Esophagus squamous epithelium (tissue), 4 donors: ENCODE data around the gene MTRF1L.

Experiments
- POLR2A ChIP-seq, 4 donors: fragments of 450-650 bp; IDR thresholded peaks; one replicate each; pipeline ENCODE4 v1.6.1; 2017; ENCODE audit warnings: antibody characterized with exemption in 4 of 4, mild to moderate bottlenecking in 4 of 4, moderate library complexity in 3 of 4
- TF ChIP-seq, protein P1 (sequence below), 6 experiments: fragments of 450-650 bp in 4 of 6; fragments of 200-600 bp in 2 of 6; sonication (generic) in 2 of 6; IDR thresholded peaks; one replicate each; pipeline ENCODE4 v1.5.1; 2016 to 2019; ENCODE audit warnings: antibody characterized with exemption in 6 of 6, mild to moderate bottlenecking in 4 of 6, moderate library complexity in 4 of 6

DNA sequence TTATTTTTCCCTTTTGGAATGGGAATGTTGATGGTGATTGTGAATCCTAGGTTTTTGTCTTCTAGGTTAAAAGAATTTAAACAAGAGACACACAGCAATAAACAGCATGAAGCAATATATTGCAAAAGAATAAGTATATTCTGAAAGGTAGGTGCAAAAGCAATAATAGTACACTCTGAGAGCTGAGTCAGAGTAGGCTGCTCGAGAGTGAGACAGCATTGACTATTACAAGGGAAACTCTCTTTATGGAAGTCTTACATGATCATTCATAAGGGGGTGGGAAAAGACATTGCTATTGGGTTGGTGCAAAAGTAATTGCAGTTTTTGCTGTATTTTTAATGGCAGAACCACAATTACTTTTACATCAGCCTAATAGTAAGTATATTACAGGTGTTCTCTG lies 44.7 kb downstream of the MTRF1L start:
- TF ChIP-seq, protein P1, sequence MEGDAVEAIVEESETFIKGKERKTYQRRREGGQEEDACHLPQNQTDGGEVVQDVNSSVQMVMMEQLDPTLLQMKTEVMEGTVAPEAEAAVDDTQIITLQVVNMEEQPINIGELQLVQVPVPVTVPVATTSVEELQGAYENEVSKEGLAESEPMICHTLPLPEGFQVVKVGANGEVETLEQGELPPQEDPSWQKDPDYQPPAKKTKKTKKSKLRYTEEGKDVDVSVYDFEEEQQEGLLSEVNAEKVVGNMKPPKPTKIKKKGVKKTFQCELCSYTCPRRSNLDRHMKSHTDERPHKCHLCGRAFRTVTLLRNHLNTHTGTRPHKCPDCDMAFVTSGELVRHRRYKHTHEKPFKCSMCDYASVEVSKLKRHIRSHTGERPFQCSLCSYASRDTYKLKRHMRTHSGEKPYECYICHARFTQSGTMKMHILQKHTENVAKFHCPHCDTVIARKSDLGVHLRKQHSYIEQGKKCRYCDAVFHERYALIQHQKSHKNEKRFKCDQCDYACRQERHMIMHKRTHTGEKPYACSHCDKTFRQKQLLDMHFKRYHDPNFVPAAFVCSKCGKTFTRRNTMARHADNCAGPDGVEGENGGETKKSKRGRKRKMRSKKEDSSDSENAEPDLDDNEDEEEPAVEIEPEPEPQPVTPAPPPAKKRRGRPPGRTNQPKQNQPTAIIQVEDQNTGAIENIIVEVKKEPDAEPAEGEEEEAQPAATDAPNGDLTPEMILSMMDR (IDR thresholded peaks at IDR 0.05): no peak
- TF ChIP-seq POLR2A (IDR thresholded peaks at IDR 0.05): no peak
